Neural cell (in vitro differentiated cells): ENCODE data around the gene USP2. TPM values are rescaled to one million over a fixed set of nuclear protein-coding genes. Genes with fewer than 3 reads are reported as not detected.

Source experiments
- H2AFZ ChIP-seq: fragments of 200-600, 300-800 bp; sonication (generic), shearing (Covaris generic); 2 replicates; pipeline ENCODE4 v1.6.0; 2014; ENCODE audit warnings: low read depth, mild to moderate bottlenecking, antibody characterized with exemption, low read length, moderate library complexity
- H3F3A ChIP-seq: fragments of 200-600 bp; shearing (Covaris generic); 2 replicates; pipeline ENCODE4 v1.6.1; 2016; ENCODE audit warnings: mild to moderate bottlenecking, moderate library complexity, mixed read lengths, antibody characterized with exemption, low read length; ENCODE audit not compliant: insufficient read depth, poor library complexity, severe bottlenecking
- H3K27ac ChIP-seq: fragments of 200-600, 300-800 bp; sonication (generic), shearing (Covaris generic); 2 replicates; pipeline ENCODE4 v1.5.1; 2014; ENCODE audit warnings: mild to moderate bottlenecking, low read length, moderate library complexity
- H3K27me3 ChIP-seq: fragments of 300-800, 200-600 bp; sonication (generic), shearing (Covaris generic); 2 replicates; pipeline ENCODE4 v1.6.0; 2014; ENCODE audit warnings: mild to moderate bottlenecking, low read depth, low read length, moderate library complexity; ENCODE audit not compliant: insufficient read depth
- H3K36me3 ChIP-seq: fragments of 300-800, 200-600 bp; sonication (generic), shearing (Covaris generic); 2 replicates; pipeline ENCODE4 v1.5.1; 2014; ENCODE audit warnings: mild to moderate bottlenecking, antibody characterized with exemption, low read length, moderate library complexity; ENCODE audit not compliant: insufficient read depth
- H3K4me2 ChIP-seq: fragments of 300-800, 200-600 bp; sonication (generic), shearing (Covaris generic); 2 replicates; pipeline ENCODE4 v1.6.0; 2014; ENCODE audit warnings: mild to moderate bottlenecking, low read length
- H3K4me3 ChIP-seq: fragments of 300-800, 200-600 bp; sonication (generic), shearing (Covaris generic); 2 replicates; pipeline ENCODE4 v1.5.1; 2014; ENCODE audit warnings: mild to moderate bottlenecking, low read length, moderate library complexity
- H3K79me2 ChIP-seq: fragments of 200-600 bp; shearing (Covaris generic); replicated peaks from 2 replicates; pipeline ENCODE4 v1.6.0; 2014; ENCODE audit warnings: mild to moderate bottlenecking, low read length, moderate library complexity; ENCODE audit not compliant: insufficient read depth
- H3K9ac ChIP-seq: fragments of 300-800, 200-600 bp; sonication (generic), shearing (Covaris generic); 2 replicates; pipeline ENCODE4 v1.6.1; 2016; ENCODE audit warnings: mild to moderate bottlenecking, low read length, mixed read lengths
- H3K9me2 ChIP-seq: fragments of 200-600 bp; shearing (Covaris generic); 2 replicates; pipeline ENCODE4 v1.6.1; 2016; ENCODE audit warnings: mild to moderate bottlenecking, low read length, mixed read lengths; ENCODE audit not compliant: insufficient read depth
- H3K9me3 ChIP-seq: fragments of 200-600, 300-800 bp; sonication (generic), shearing (Covaris generic); 2 replicates; pipeline ENCODE4 v1.6.1; 2016; ENCODE audit warnings: mild to moderate bottlenecking, mixed run types, low read length, moderate library complexity, mixed read lengths
- H4K20me1 ChIP-seq: fragments of 200-600 bp; shearing (Covaris generic); 2 replicates; pipeline ENCODE4 v1.6.1; 2016; ENCODE audit warnings: mild to moderate bottlenecking, mixed run types; ENCODE audit not compliant: insufficient read depth
- CTCF ChIP-seq: fragments of 450-650 bp; IDR thresholded peaks from 2 replicates; pipeline ENCODE4 v1.5.1; 2014; ENCODE audit warnings: antibody characterized with exemption, mild to moderate bottlenecking, moderate library complexity; ENCODE audit not compliant: poor library complexity, severe bottlenecking
- EP300 ChIP-seq: fragments of 450-650 bp; conservative IDR thresholded peaks from 2 replicates; pipeline ENCODE4 v1.6.1; 2014; ENCODE audit warnings: antibody characterized with exemption, mild to moderate bottlenecking, moderate library complexity; ENCODE audit not compliant: poor library complexity, severe bottlenecking
- EZH2 ChIP-seq: fragments of 200-600, 300-800 bp; shearing (Covaris generic), sonication (generic); IDR thresholded peaks from 2 replicates; pipeline ENCODE4 v1.6.1; 2014; ENCODE audit warnings: antibody characterized with exemption, low read length, borderline replicate concordance, mild to moderate bottlenecking; ENCODE audit not compliant: insufficient read depth, poor library complexity, severe bottlenecking
- MXI1 ChIP-seq: fragments of 450-650 bp; conservative IDR thresholded peaks from 2 replicates; pipeline ENCODE4 v1.6.1; 2014; ENCODE audit warnings: antibody characterized with exemption, mild to moderate bottlenecking; ENCODE audit not compliant: poor library complexity, severe bottlenecking
- POLR2AphosphoS5 ChIP-seq: IDR thresholded peaks from 2 replicates; pipeline ENCODE4 v1.6.1; 2012
- RAD21 ChIP-seq: fragments of 450-650 bp; conservative IDR thresholded peaks from 2 replicates; pipeline ENCODE4 v1.6.1; 2014; ENCODE audit warnings: antibody characterized with exemption, mild to moderate bottlenecking, moderate library complexity
- REST ChIP-seq: IDR thresholded peaks from 2 replicates; pipeline ENCODE4 v1.6.1; 2012; ENCODE audit warnings: borderline replicate concordance
- SMC3 ChIP-seq: fragments of 450-650 bp; conservative IDR thresholded peaks from 2 replicates; pipeline ENCODE4 v1.6.1; 2014; ENCODE audit warnings: antibody characterized with exemption, mild to moderate bottlenecking, moderate library complexity; ENCODE audit not compliant: poor library complexity
- TAF1 ChIP-seq: IDR thresholded peaks from 2 replicates; pipeline ENCODE4 v1.6.1; 2012; ENCODE audit warnings: low read depth
- polyA plus RNA-seq: library from polyadenylated mRNA; depleted of rRNA; stranded (reverse); fragments of >200 nt; gene quantifications from 2 replicates; pipeline ENCODE4 v1.2.3, GENCODE V29; 2014

The USP2 gene
- polyA plus RNA-seq, 1 donor from 2014 or later, result 0.59 TPM

- Histone ChIP-seq H3K27me3 (no peaks in the 10 kb centered on the region), H3K9me3 (no peaks in the 10 kb centered on the region), H3K9me2 (no peaks in the 10 kb centered on the region), H2AFZ (no peak overlapping the region), H3K4me2 (no peak overlapping the region), H3K4me3 (no peak overlapping the region), H3K9ac (no peak overlapping the region), H4K20me1 (no peaks in the 10 kb centered on the region), H3K36me3 (no peaks in the 10 kb centered on the region), H3K27ac (no peak overlapping the region), H3K79me2 (no peaks in the 10 kb centered on the region), H3F3A (no peaks in the 10 kb centered on the region)
- no peak for TF ChIP-seq EZH2
- TF ChIP-seq RAD21, result no peak
- no peak for TF ChIP-seq EP300
- no peak for TF ChIP-seq TAF1
- no peak for TF ChIP-seq MXI1
- TF ChIP-seq CTCF, result no peak
- no peak for TF ChIP-seq SMC3
- TF ChIP-seq REST, result no peak
- TF ChIP-seq POLR2AphosphoS5, result no peak
Measured at GRCh38 chr11:119350302-119350701, 31.2 kb downstream of the USP2 start.

- no peaks in the 10 kb centered on the region for H3K9me2 ChIP-seq
Measured at GRCh38 chr11:119347940-119348605, 33.4 kb downstream of the USP2 start.

More at GRCh38 chr11:119347940-119348605, 33.4 kb downstream of the USP2 start:
- no peaks in the 10 kb centered on the region for H3K27me3 ChIP-seq
- H3K27ac ChIP-seq, result no peak overlapping the region
- H3F3A ChIP-seq, result no peaks in the 10 kb centered on the region
- no peaks in the 10 kb centered on the region for H4K20me1 ChIP-seq
- H3K36me3 ChIP-seq, result no peaks in the 10 kb centered on the region
- H3K79me2 ChIP-seq, result no peaks in the 10 kb centered on the region
- H3K9me3 ChIP-seq, result no peaks in the 10 kb centered on the region
- H3K4me3 ChIP-seq, result no peak overlapping the region
- H3K4me2 ChIP-seq, result no peak overlapping the region
- TF ChIP-seq RAD21 (no peak), TAF1 (no peak), REST (no peak), MXI1 (no peak), CTCF (no peak), POLR2AphosphoS5 (no peak), EZH2 (no peak), SMC3 (no peak), EP300 (no peak)
- no peak overlapping the region for H2AFZ ChIP-seq
- no peak overlapping the region for H3K9ac ChIP-seq
